ENCODE measurements around the gene BLOC1S5.

Gene BLOC1S5

DNA sequence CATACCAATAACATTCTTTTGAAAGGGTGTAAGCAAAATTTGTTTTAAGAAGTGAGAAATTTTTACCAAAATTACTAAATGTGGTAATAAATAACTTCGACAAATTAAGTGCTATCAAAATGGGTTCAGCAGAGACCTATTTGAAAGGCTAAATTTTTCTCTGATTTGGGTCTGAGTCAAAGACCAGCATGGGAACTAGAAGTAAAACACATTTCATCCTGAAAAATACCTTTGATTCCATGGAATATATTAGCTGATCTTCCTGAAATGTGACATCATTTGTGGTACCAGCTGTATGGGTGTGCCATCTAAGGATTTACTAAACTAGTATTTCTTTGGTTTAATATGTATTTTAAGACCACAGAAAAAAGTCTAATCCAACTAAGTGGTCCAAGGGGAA is 63.6 kb downstream of the BLOC1S5 start:
- Histone ChIP-seq H3K36me3 (ENCODE audit: control insufficient read depth in 1 of 2, insufficient read depth in 2 of 2, low read depth in 1 of 2, low read length in 2 of 2) (no peaks in the 10 kb centered on the region), H2BK15ac (ENCODE audit: low read depth, poor library complexity, severe bottlenecking) (no peak overlapping the region), H3K4me3 (ENCODE audit: insufficient read depth in 1 of 2, low read depth in 1 of 2, low read length in 2 of 2) (no peak overlapping the region), H2AK5ac (ENCODE audit: low read length, severe bottlenecking) (no peak overlapping the region), H2AFZ (ENCODE audit: low read depth, low read length) (no peak overlapping the region), H3K4me1 (ENCODE audit: control insufficient read depth, insufficient read depth, low read depth, low read length) (peaks cover 6% of the 10 kb centered on the region), H2BK120ac (ENCODE audit: low read depth, low read length) (no peak overlapping the region), H2BK12ac (ENCODE audit: low read length in 2 of 2) (no peak overlapping the region), H4K91ac (ENCODE audit: low read length) (no peak overlapping the region), H3K9me3 (ENCODE audit: control insufficient read depth, low read length) (no peaks in the 10 kb centered on the region), H3K4ac (ENCODE audit: low read depth in 1 of 2, low read length in 2 of 2) (no peak overlapping the region), H3K14ac (ENCODE audit: low read length in 2 of 2) (no peak overlapping the region), H3K27ac (ENCODE audit: low read length, poor library complexity, severe bottlenecking) (no peak overlapping the region), H3K4me2 (ENCODE audit: low read length, poor library complexity, severe bottlenecking) (no peak overlapping the region), H3K18ac (ENCODE audit: low read depth in 1 of 2, low read length in 2 of 2) (no peak overlapping the region), H2BK5ac (ENCODE audit: low read depth, low read length, poor library complexity, severe bottlenecking) (no peak overlapping the region), H3K27me3 (ENCODE audit: control insufficient read depth in 1 of 2, insufficient read depth in 1 of 2, low read length in 2 of 2) (no peaks in the 10 kb centered on the region), H4K8ac (ENCODE audit: low read length) (no peak overlapping the region), H3K79me1 (replicated peaks; ENCODE audit: low read length, poor library complexity, severe bottlenecking) (no peaks in the 10 kb centered on the region), H3K23ac (ENCODE audit: low read length in 2 of 2) (no peak overlapping the region), H3K9ac (ENCODE audit: low read length) (no peak overlapping the region)
- WGBS: no CpG with 5 or more reads among the region's 1 CpG
- no peak for DNase-seq

DNA sequence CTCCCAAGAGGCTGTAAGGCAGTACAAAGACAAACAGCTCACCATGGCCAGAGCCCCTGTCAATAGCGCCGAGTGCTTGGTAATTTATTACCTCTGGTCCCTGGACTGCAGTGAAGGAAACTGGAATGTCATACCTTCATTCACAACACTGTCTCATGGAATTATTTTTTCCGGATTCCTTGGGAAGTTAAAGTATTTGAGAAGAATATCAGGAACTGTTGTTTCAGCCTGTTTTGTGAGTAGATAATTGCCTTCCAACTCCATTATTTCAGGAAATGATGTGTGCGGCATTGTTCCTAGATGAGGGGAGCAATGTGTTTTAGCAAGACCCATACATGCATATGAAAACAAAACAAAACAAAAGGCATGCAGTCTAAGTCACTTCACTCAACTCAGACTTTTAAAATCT is 64.0 kb downstream of the BLOC1S5 start:
- H3K14ac ChIP-seq (ENCODE audit: low read length in 2 of 2): no peak overlapping the region
- H2AK5ac ChIP-seq (ENCODE audit: low read length, severe bottlenecking): no peak overlapping the region
- no peak overlapping the region for H2BK15ac ChIP-seq (ENCODE audit: low read depth, poor library complexity, severe bottlenecking)
- no peak overlapping the region for H3K4ac ChIP-seq (ENCODE audit: low read depth in 1 of 2, low read length in 2 of 2)
- H3K27ac ChIP-seq (ENCODE audit: low read length, poor library complexity, severe bottlenecking): no peak overlapping the region
- H4K91ac ChIP-seq (ENCODE audit: low read length): no peak overlapping the region
- H3K4me2 ChIP-seq (ENCODE audit: low read length, poor library complexity, severe bottlenecking): no peak overlapping the region
- no peak overlapping the region for H2AFZ ChIP-seq (ENCODE audit: low read depth, low read length)
- H3K23ac ChIP-seq (ENCODE audit: low read length in 2 of 2): no peak overlapping the region
- H3K79me1 ChIP-seq (replicated peaks; ENCODE audit: low read length, poor library complexity, severe bottlenecking): no peaks in the 10 kb centered on the region
- H3K4me1 ChIP-seq (ENCODE audit: control insufficient read depth, insufficient read depth, low read depth, low read length): peaks cover 6% of the 10 kb centered on the region
- no peaks in the 10 kb centered on the region for H3K36me3 ChIP-seq (ENCODE audit: control insufficient read depth in 1 of 2, insufficient read depth in 2 of 2, low read depth in 1 of 2, low read length in 2 of 2)
- H2BK120ac ChIP-seq (ENCODE audit: low read depth, low read length): no peak overlapping the region
- H2BK12ac ChIP-seq (ENCODE audit: low read length in 2 of 2): no peak overlapping the region
- H2BK5ac ChIP-seq (ENCODE audit: low read depth, low read length, poor library complexity, severe bottlenecking): no peak overlapping the region
- 60% methylated on average over 2 of the region's 4 CpGs for WGBS
- no peak overlapping the region for H3K4me3 ChIP-seq (ENCODE audit: insufficient read depth in 1 of 2, low read depth in 1 of 2, low read length in 2 of 2)
- H3K18ac ChIP-seq (ENCODE audit: low read depth in 1 of 2, low read length in 2 of 2): no peak overlapping the region
- no peak overlapping the region for H4K8ac ChIP-seq (ENCODE audit: low read length)
- no peaks in the 10 kb centered on the region for H3K27me3 ChIP-seq (ENCODE audit: control insufficient read depth in 1 of 2, insufficient read depth in 1 of 2, low read length in 2 of 2)
- DNase-seq: no peak
- no peaks in the 10 kb centered on the region for H3K9me3 ChIP-seq (ENCODE audit: control insufficient read depth, low read length)
- H3K9ac ChIP-seq (ENCODE audit: low read length): no peak overlapping the region

DNA sequence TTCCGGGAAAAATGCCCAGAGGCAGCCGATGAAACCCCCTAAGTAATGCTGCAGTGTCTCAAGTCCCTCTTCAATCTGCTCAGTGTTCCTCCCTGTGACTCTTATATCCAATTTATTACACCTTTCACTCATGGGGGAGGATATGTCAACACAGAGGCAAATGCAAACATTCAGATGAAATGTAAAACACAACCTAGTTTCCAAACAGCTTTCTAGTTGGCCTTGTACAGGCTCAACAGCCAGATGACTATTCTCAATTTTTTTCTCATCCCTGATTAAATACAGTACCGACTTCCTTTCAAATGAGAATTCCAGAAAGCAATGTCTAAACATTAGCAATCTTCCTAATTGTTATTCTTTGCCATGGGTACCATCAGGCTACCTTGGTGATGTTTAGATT is 65.0 kb downstream of the BLOC1S5 start:
- no peak overlapping the region for H2BK15ac ChIP-seq (ENCODE audit: low read depth, poor library complexity, severe bottlenecking)
- H3K4me2 ChIP-seq (ENCODE audit: low read length, poor library complexity, severe bottlenecking): no peak overlapping the region
- no peak overlapping the region for H3K23ac ChIP-seq (ENCODE audit: low read length in 2 of 2)
- H2AFZ ChIP-seq (ENCODE audit: low read depth, low read length): no peak overlapping the region
- no peak overlapping the region for H2BK12ac ChIP-seq (ENCODE audit: low read length in 2 of 2)
- H2BK5ac ChIP-seq (ENCODE audit: low read depth, low read length, poor library complexity, severe bottlenecking): no peak overlapping the region
- peaks cover 6% of the 10 kb centered on the region for H3K4me1 ChIP-seq (ENCODE audit: control insufficient read depth, insufficient read depth, low read depth, low read length)
- H2BK120ac ChIP-seq (ENCODE audit: low read depth, low read length): no peak overlapping the region
- no peak for DNase-seq
- no peak overlapping the region for H4K8ac ChIP-seq (ENCODE audit: low read length)
- H3K9me3 ChIP-seq (ENCODE audit: control insufficient read depth, low read length): no peaks in the 10 kb centered on the region
- H3K14ac ChIP-seq (ENCODE audit: low read length in 2 of 2): no peak overlapping the region
- H3K4me3 ChIP-seq (ENCODE audit: insufficient read depth in 1 of 2, low read depth in 1 of 2, low read length in 2 of 2): no peak overlapping the region
- H3K18ac ChIP-seq (ENCODE audit: low read depth in 1 of 2, low read length in 2 of 2): no peak overlapping the region
- no peaks in the 10 kb centered on the region for H3K36me3 ChIP-seq (ENCODE audit: control insufficient read depth in 1 of 2, insufficient read depth in 2 of 2, low read depth in 1 of 2, low read length in 2 of 2)
- no peak overlapping the region for H3K4ac ChIP-seq (ENCODE audit: low read depth in 1 of 2, low read length in 2 of 2)
- H3K27me3 ChIP-seq (ENCODE audit: control insufficient read depth in 1 of 2, insufficient read depth in 1 of 2, low read length in 2 of 2): no peaks in the 10 kb centered on the region
- H2AK5ac ChIP-seq (ENCODE audit: low read length, severe bottlenecking): no peak overlapping the region
- no peak overlapping the region for H3K9ac ChIP-seq (ENCODE audit: low read length)
- WGBS: 95% methylated on average over 2 of the region's 3 CpGs
- H4K91ac ChIP-seq (ENCODE audit: low read length): no peak overlapping the region
- H3K79me1 ChIP-seq (replicated peaks; ENCODE audit: low read length, poor library complexity, severe bottlenecking): no peaks in the 10 kb centered on the region
- no peak overlapping the region for H3K27ac ChIP-seq (ENCODE audit: low read length, poor library complexity, severe bottlenecking)

DNA sequence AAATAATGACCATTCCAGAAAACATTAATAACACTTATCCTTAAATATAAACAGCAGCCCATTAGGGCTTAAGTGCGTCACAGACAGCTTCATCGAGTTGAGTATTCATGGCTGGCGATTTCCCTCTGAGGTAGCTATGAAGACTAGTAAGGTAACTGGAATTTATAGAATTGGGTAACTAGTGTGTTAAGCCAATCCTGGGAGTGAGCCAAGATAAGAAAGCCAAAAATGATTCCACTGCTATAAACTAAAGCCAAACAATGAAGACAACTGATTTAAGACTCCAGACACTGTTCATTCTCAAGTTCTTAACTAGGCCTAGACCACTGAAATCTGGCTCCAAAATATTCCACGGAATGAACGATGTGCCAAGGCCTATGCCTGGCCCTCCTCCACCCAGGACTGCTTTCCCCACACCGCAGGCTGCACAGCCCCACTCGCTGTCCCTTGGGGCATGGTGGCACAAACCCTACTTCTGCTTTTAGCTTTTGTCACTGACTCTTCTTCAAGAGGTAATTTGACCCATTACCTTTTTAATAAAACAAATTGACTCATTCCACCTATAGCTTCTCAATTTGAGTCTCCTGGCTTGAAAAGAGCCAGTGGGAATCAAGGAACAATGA is 66.0 kb downstream of the BLOC1S5 start:
- Histone ChIP-seq H2BK5ac (ENCODE audit: low read depth, low read length, poor library complexity, severe bottlenecking) (no peak overlapping the region), H3K27ac (ENCODE audit: low read length, poor library complexity, severe bottlenecking) (no peak overlapping the region), H2BK15ac (ENCODE audit: low read depth, poor library complexity, severe bottlenecking) (no peak overlapping the region), H3K14ac (ENCODE audit: low read length in 2 of 2) (peak overlapping the region in 1 of 2 experiments; percentile 71), H3K4me2 (ENCODE audit: low read length, poor library complexity, severe bottlenecking) (no peak overlapping the region), H3K36me3 (ENCODE audit: control insufficient read depth in 1 of 2, insufficient read depth in 2 of 2, low read depth in 1 of 2, low read length in 2 of 2) (no peaks in the 10 kb centered on the region), H4K8ac (ENCODE audit: low read length) (no peak overlapping the region), H2AFZ (ENCODE audit: low read depth, low read length) (no peak overlapping the region), H3K4ac (ENCODE audit: low read depth in 1 of 2, low read length in 2 of 2) (no peak overlapping the region), H2BK12ac (ENCODE audit: low read length in 2 of 2) (no peak overlapping the region), H3K4me3 (ENCODE audit: insufficient read depth in 1 of 2, low read depth in 1 of 2, low read length in 2 of 2) (no peak overlapping the region), H2AK5ac (ENCODE audit: low read length, severe bottlenecking) (no peak overlapping the region), H3K27me3 (ENCODE audit: control insufficient read depth in 1 of 2, insufficient read depth in 1 of 2, low read length in 2 of 2) (no peaks in the 10 kb centered on the region), H2BK120ac (ENCODE audit: low read depth, low read length) (no peak overlapping the region), H3K18ac (ENCODE audit: low read depth in 1 of 2, low read length in 2 of 2) (no peak overlapping the region), H3K9ac (ENCODE audit: low read length) (no peak overlapping the region), H3K9me3 (ENCODE audit: control insufficient read depth, low read length) (no peaks in the 10 kb centered on the region), H4K91ac (ENCODE audit: low read length) (no peak overlapping the region), H3K79me1 (replicated peaks; ENCODE audit: low read length, poor library complexity, severe bottlenecking) (no peaks in the 10 kb centered on the region), H3K4me1 (ENCODE audit: control insufficient read depth, insufficient read depth, low read depth, low read length) (peaks cover 6% of the 10 kb centered on the region), H3K23ac (ENCODE audit: low read length in 2 of 2) (no peak overlapping the region)
- peak; percentile 35 for DNase-seq
- WGBS: 94% methylated on average over 7 of the region's 7 CpGs

Measured in mesenchymal stem cell (in vitro differentiated cells and primary cell).